Glomerular endothelial cell (primary cell): Measurements from ENCODE around the gene PHF19. TPM values are rescaled to one million over a fixed set of nuclear protein-coding genes. Genes with fewer than 3 reads are reported as not detected.

Experiments
- DNase-seq: peaks from one replicate; pipeline ENCODE4 v3.0.0-alpha.2; 2011; ENCODE audit warnings: low read depth, low spot score; ENCODE audit errors: extremely low read depth
- total RNA-seq: library from RNA; depleted of rRNA; stranded (reverse); fragments of >200 nt; gene quantifications from 2 replicates; pipeline ENCODE4 v1.2.3, GENCODE V29; 2015

The PHF19 gene
- total RNA-seq, 1 donor from 2014 or later: 36.8 TPM

GRCh38 chr9:120892748-120893610, 16.0 kb upstream of the PHF19 start:
- peak; percentile 84 for DNase-seq

GRCh38 chr9:120891884-120892747, 15.1 kb upstream of the PHF19 start:
- no peak for DNase-seq

- no peak for DNase-seq
These were observed 14.4 kb upstream of the PHF19 start for GRCh38 chr9:120891245-120891883.

- no peak for DNase-seq
These were observed 13.6 kb upstream of the PHF19 start for GRCh38 chr9:120890320-120891244.

GRCh38 chr9:120889606-120890271, 12.8 kb upstream of the PHF19 start:
- no peak for DNase-seq

GRCh38 chr9:120888626-120889025, 11.6 kb upstream of the PHF19 start:
- DNase-seq: no peak

- DNase-seq: no peak
These were observed 9.5 kb upstream of the PHF19 start for GRCh38 chr9:120886490-120886967.

GRCh38 chr9:120885958-120886357, 9.0 kb upstream of the PHF19 start:
- no peak for DNase-seq

GRCh38 chr9:120885457-120885856, 8.5 kb upstream of the PHF19 start:
- DNase-seq: no peak

GRCh38 chr9:120883608-120883996, 6.6 kb upstream of the PHF19 start:
- DNase-seq: no peak

GRCh38 chr9:120882935-120883607, 6.1 kb upstream of the PHF19 start:
- no peak for DNase-seq

GRCh38 chr9:120879446-120879845, 2.5 kb upstream of the PHF19 start:
- no peak for DNase-seq

- no peak for DNase-seq
These were observed 1.5 kb upstream of the PHF19 start for GRCh38 chr9:120878188-120879130.

GRCh38 chr9:120877276-120878034, 467 bp upstream of the PHF19 start:
- DNase-seq: no peak

- DNase-seq: no peak
These were observed 790 bp downstream of the PHF19 start for GRCh38 chr9:120875954-120876841.

- DNase-seq: no peak
These were observed 1.4 kb downstream of the PHF19 start for GRCh38 chr9:120875643-120875953.
